OCI-M2 (cell line): ENCODE measurements around the gene SLC25A21.
A peak's percentile ranks its signal among the peaks of the same experiment; 100 is the strongest.

Experiments
- DNase-seq: peaks from one replicate; lab custom pipeline; 2025; ENCODE audit not compliant: unreplicated experiment; lab: John Stamatoyannopoulos, UW

Gene SLC25A21

GRCh38 chr14:37048666-37049071, 123.7 kb downstream of the SLC25A21 start:
- DNase-seq: no peak

DNA sequence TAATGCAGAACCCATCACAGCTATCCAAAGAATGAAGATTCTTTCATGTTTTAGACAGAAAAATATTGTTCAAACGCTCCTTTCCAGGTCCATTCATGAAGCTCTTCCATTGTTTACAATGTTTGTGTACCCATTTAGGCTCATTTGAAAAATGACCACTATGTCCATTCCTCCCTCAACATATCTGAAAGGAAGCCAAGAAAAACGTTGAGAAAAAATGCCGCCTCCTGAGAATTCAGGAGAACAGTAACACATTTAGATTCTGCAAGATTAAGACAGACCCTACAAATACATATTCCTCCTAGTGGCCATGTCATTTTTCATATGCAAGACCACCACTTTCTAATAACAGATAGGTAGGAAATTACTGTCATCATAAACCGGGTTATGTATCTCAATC, 124.4 kb downstream of the SLC25A21 start:
- DNase-seq: no peak

DNA sequence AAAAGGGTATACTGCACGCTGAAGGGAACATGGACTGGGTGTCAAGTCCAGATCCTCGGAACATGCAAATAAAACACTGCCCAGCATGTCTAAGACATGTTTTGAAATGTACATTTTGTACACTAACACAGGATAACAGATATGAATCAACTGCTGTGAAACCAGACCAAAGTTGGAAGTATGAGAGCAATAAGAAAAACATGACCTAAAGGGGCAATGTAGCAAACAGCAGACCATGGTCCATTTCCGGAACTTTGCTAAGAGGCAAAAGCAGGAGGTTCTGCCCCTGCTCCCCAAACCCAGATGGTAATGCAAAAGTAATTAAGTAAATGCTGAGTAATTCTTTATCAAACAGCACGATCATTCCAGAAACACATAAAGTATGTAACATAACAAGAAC, 125.2 kb downstream of the SLC25A21 start:
- DNase-seq: no peak

- no peak for DNase-seq
Observed at GRCh38 chr14:37046815-37047214, 125.6 kb downstream of the SLC25A21 start.

GRCh38 chr14:37045340-37046061, 126.9 kb downstream of the SLC25A21 start:
- DNase-seq: no peak

DNA sequence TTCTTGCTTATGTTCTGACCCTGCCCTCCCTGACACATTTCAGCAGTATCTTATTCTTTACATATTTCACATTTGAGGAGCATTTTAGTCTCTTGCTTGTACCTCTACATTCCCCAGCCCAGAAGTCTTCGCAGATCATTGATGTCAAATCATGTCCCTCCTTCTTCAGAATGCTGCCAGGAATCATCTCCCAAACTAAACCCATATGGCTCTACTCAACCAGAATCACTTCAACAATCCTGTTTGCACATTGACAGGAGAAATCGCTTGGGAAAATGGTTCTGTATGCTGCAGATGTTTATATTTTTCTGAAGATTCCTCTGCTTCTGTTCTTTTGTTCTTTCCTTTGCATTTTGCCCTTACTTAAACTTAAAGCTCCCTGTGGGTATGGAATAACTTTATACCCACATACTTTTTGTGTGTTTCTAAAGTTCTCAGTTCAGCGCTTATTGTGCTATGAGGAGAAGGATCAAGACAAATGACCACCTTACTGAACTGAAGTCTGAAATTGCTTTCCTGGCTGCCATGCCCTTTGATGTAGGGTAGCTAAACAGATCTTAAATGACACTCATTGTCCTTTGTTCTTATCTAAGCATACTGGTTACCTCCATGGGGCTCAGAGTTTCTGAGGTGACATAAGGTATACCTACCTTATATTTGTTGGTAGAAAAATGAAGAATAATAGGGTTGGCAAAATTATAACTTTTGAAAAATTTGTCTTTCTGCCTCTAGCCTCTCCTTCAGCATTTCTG, 134.6 kb downstream of the SLC25A21 start:
- no peak for DNase-seq

DNA sequence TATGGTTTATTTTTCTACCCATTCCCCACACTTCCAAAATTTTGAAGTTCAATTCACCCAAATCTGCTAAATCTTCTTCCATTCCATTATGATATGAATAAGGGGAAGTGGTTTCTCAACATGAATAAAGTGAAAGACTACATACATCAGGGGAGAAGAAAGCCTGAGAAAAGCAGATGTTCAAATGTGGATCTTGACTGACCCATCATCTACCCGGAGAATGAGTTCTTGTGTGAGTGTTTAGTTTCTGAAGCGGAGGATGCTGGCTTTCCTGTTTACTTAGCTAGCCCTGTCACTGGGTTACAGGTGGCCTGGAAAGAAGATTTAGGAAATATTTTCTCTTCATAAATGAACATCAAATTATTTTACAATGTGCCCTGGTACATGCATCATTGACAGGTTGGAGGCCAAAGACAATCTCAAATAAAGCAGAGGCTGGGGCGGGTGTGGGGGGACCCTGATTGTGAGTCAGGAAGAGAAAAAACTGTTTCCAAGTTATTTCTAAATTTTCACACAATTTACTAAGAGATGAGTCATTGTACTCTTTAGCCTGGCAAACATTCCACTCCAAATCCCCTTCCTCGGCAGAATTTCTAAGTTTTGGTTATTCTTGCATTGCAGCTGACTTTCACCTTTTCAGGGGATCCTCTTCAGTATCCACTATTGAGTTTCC, 135.6 kb downstream of the SLC25A21 start:
- DNase-seq: no peak

DNA sequence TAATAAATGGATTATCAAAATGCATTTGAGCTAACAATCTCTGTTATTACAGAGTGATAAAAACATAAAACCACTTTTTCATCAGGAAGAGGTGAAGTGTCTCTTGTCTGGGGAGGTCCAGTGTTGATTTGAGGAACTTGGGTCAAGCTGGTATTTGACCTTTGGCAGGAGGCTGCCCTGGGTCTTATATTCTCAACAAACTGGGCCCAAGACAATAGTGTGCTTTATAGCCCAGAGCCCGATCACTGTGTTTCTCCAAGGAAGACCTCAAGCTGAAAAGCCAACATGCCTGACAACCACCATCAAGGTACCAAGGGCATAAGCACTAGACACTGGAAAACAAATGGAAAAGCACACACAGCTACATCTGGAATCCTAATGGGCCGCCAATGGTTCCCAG, 137.0 kb downstream of the SLC25A21 start:
- DNase-seq: no peak

DNA sequence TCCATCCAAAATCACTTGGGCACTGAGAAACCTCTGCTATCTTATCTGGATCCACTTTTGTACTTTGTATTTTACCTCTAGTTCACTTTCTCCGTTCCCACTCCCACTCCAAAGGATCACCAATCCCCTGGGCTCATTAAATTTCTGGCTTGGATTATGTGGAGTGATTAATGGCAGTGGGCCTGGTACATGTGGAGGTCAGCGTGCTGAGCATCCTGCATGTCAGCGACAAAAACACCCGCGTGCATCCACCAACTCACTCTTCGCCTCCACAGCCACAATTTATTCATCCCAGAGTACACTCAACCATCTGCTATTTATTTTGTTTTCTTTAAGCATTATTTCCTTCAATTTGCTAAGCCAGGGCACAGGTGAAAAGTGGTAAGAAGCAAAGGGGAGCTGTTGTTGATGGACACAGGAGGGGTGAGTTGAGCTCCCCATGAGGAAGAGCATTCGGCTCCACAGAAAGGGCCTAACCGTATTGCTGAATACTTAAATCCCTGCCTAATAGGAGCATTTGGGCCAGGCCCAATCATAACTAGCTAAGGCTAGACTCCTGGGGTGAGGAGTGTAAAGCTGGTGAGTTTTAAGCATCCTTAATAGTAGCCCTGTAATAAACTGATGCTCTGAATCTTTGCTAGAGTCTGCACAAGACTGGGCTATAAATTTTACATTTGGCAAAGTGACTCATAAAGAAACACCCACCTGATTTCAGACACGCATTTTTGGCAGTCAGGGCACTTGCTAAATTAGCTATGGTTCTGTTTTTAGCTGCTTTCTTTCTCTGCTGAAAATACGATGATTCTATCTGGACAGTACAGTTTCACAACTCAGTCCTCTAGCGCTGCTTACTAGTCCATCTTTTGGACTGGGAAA, 137.8 kb downstream of the SLC25A21 start:
- no peak for DNase-seq

DNA sequence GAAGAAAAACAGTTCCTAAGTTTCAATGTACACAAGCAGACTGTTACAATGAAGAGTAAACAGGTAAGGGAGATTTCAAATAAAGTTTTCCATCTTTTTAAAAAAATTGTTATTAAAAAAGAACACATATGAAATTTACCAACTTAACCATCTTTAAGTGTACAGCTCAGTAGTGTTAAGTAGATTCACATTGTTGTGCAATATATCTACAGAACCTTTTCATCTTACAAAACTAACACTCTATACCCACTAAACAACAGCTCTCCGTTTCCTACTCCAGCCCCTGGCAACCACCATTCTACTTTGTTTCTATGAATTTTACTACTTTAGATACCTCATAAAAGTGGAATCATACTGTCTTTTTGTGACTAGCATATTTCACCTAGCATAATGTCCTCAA, 139.5 kb downstream of the SLC25A21 start:
- DNase-seq: no peak

GRCh38 chr14:37027188-37027824, 145.1 kb downstream of the SLC25A21 start:
- DNase-seq: peak; percentile 17

- no peak for DNase-seq
Observed at GRCh38 chr14:37023875-37024565, 148.4 kb downstream of the SLC25A21 start.

DNA sequence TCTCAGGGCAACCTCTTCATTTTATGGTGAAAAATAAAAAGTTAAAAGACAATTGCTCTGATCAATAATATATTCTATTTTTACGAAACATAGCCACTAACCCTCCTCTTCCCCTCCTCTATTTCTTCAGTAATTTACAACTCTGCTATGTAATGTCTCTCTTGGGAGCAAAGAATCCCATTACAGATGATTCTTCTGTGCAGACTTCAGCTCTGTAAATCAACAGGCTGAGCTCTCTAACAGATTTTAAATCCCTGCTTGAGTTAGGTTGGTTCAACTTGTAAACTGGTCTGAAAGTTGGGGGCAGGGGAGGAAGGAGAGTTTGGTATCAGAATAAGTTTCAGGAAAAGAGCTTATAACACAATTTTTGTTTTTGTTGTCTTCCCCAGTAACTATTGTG, 151.0 kb downstream of the SLC25A21 start:
- no peak for DNase-seq

DNA sequence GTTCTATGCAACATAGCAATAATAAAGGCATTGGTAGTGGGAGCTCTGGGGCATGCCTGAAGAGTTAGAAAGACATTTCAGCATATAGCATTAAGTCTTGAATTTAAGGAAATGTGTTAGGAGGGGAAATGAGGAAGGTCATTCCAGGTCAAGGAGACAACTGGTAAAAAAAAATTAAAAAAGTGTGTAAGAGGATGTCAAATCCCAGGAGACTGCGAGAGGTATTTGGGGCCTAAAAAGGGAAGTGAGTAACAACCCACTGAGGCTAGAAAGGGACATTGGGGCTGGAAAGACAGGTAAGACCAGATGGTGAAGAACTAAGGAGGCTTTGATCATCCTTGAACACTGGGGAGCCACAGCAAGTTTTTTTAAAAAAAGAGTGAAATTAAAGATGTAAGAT, 152.9 kb downstream of the SLC25A21 start:
- DNase-seq: no peak

GRCh38 chr14:37018571-37019240, 153.7 kb downstream of the SLC25A21 start:
- DNase-seq: no peak

DNA sequence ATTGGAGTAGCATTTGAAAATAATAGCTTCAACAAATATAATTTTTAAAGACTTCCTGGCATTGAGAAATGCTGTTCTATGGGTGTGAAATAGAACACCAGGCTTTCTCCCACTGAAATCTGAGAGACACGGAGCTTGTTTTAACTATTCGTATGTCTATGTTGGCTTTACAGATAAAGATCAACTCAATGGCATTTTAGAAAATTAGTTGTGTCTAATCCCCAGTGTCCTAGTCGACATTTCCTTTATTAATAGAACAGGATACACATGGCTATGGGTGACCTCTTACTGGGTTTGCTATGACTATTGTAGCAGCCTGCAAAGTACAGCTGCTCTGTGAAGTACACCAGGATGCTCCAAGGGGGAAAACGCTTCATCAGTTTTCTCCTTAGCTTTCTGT, 159.3 kb downstream of the SLC25A21 start:
- DNase-seq: no peak

- no peak for DNase-seq
Observed at GRCh38 chr14:36998686-36999085, 173.7 kb downstream of the SLC25A21 start.

- DNase-seq: no peak
Observed at GRCh38 chr14:36997843-36998242, 174.6 kb downstream of the SLC25A21 start.

GRCh38 chr14:36996857-36997590, 175.4 kb downstream of the SLC25A21 start:
- DNase-seq: no peak
